Kidney epithelial cell (primary cell): ENCODE measurements around the gene ZNF189. TPM values are rescaled to one million over a fixed set of nuclear protein-coding genes. Genes with fewer than 3 reads are reported as not detected.

Experiments
- DNase-seq: peaks from one replicate; pipeline ENCODE4 v3.0.0-alpha.2; 2010; ENCODE audit warnings: low read depth
- H3K27me3 ChIP-seq: 2 replicates; pipeline ENCODE4 v1.6.0; 2011; ENCODE audit warnings: low read length; ENCODE audit not compliant: control insufficient read depth, insufficient read depth
- H3K36me3 ChIP-seq: 2 replicates; pipeline ENCODE4 v1.5.1; 2011; ENCODE audit warnings: low read length; ENCODE audit not compliant: control insufficient read depth, insufficient read depth
- H3K4me3 ChIP-seq: 2 replicates; pipeline ENCODE4 v1.5.1; 2011; ENCODE audit warnings: low read depth, mild to moderate bottlenecking, control low read depth, low read length
- CTCF ChIP-seq: IDR thresholded peaks from 2 replicates; pipeline ENCODE4 v1.5.1; 2011; ENCODE audit warnings: mild to moderate bottlenecking, moderate library complexity, low read length, control low read depth, inconsistent platforms; ENCODE audit not compliant: insufficient read depth, poor library complexity, severe bottlenecking
- total RNA-seq: library from RNA; depleted of rRNA; stranded (reverse); fragments of >200 nt; gene quantifications from 2 replicates; pipeline ENCODE4 v1.2.3, GENCODE V29; 2015

The ZNF189 gene
- total RNA-seq, 1 donor from 2014 or later = 11.0 TPM

- Histone ChIP-seq H3K27me3 (no peaks in the 10 kb centered on the region), H3K4me3 (no peak overlapping the region), H3K36me3 (no peaks in the 10 kb centered on the region)
- no peak for DNase-seq
- no peak for TF ChIP-seq CTCF
Observed at GRCh38 chr9:101354765-101355708, 43.6 kb upstream of the ZNF189 start.

- Histone ChIP-seq H3K4me3 (no peak overlapping the region), H3K27me3 (no peaks in the 10 kb centered on the region), H3K36me3 (no peaks in the 10 kb centered on the region)
- no peak for DNase-seq
- TF ChIP-seq CTCF = no peak
Observed at GRCh38 chr9:101356619-101357018, 42.0 kb upstream of the ZNF189 start.

GRCh38 chr9:101359679-101360078 lies 39.0 kb upstream of the ZNF189 start:
- no peak for TF ChIP-seq CTCF

GRCh38 chr9:101360647-101361046 lies 38.0 kb upstream of the ZNF189 start:
- H3K27me3 ChIP-seq = no peaks in the 10 kb centered on the region
- no peak for TF ChIP-seq CTCF
- no peak overlapping the region for H3K4me3 ChIP-seq
- DNase-seq = no peak
- H3K36me3 ChIP-seq = no peaks in the 10 kb centered on the region

More at GRCh38 chr9:101359679-101360078, 39.0 kb upstream of the ZNF189 start:
- Histone ChIP-seq H3K4me3 (no peak overlapping the region), H3K36me3 (no peaks in the 10 kb centered on the region), H3K27me3 (no peaks in the 10 kb centered on the region)
- no peak for DNase-seq

- Histone ChIP-seq H3K4me3 (no peak overlapping the region), H3K36me3 (no peaks in the 10 kb centered on the region), H3K27me3 (no peaks in the 10 kb centered on the region)
- no peak for DNase-seq
- no peak for TF ChIP-seq CTCF
Observed at GRCh38 chr9:101362450-101362849, 36.2 kb upstream of the ZNF189 start.
